Thoracic aorta (tissue), 2 donors: ENCODE measurements around the gene EDDM13. TPM values are rescaled to one million over a fixed set of nuclear protein-coding genes. Genes with fewer than 3 reads are reported as not detected.

Experiments used
- ATAC-seq: fragments of 150-250 bp; one replicate; pipeline ENCODE4 v1.8.0; 2017; ENCODE audit warnings: low read depth; ENCODE audit not compliant: insufficient number of reproducible peaks, low FRiP score
- DNase-seq: peaks from one replicate; pipeline ENCODE4 v3.0.0-alpha.2; 2020; ENCODE audit warnings: low spot score
- H3K27ac ChIP-seq, 2 donors: fragments of 200-600 bp; sonication (generic); 1 replicate in 1 of 2; 2 replicates in 1 of 2; pipeline ENCODE4 v1.5.1; 2016; ENCODE audit warnings: mild to moderate bottlenecking in 2 of 2, moderate library complexity in 2 of 2
- H3K27me3 ChIP-seq: fragments of 200-600 bp; sonication (generic); replicated peaks from 2 replicates; pipeline ENCODE4 v1.6.0; 2016; ENCODE audit warnings: mild to moderate bottlenecking; ENCODE audit not compliant: insufficient read depth
- H3K36me3 ChIP-seq: fragments of 200-600 bp; sonication (generic); one replicate; pipeline ENCODE4 v1.5.1; 2016
- H3K4me1 ChIP-seq, 2 donors: fragments of 200-600 bp; sonication (generic); 1 replicate in 1 of 2; 2 replicates in 1 of 2; pipeline versions ENCODE4 v1.5.1 to v1.6.0; 2016; ENCODE audit warnings: low read depth in 2 of 2, mild to moderate bottlenecking in 1 of 2; ENCODE audit not compliant: control insufficient read depth in 1 of 2
- H3K4me3 ChIP-seq: fragments of 200-600 bp; sonication (generic); 2 replicates; pipeline ENCODE4 v1.5.1; 2016; ENCODE audit warnings: mild to moderate bottlenecking
- H3K9me3 ChIP-seq: fragments of 200-600 bp; sonication (generic); 2 replicates; pipeline ENCODE4 v1.5.1; 2016
- CTCF ChIP-seq: fragments of 200-600 bp; sonication (generic); IDR thresholded peaks from one replicate; pipeline ENCODE4 v1.5.1; 2019; ENCODE audit warnings: antibody characterized with exemption
- total RNA-seq, 2 donors: library from RNA; depleted of rRNA; stranded (reverse); fragments of >200 nt; gene quantifications; one replicate each; pipeline versions ENCODE4 v1.1.0 to v1.2.3, GENCODE V29; 2016

EDDM13 gene
- total RNA-seq, 2 donors from 2014 or later, result not detected

GRCh38 chr19:56312342-56312741 lies 39.8 kb downstream of the EDDM13 start:
- peaks cover 0 to 12% of the 10 kb centered on the region in 2 donors for H3K4me1 ChIP-seq
- no peak overlapping the region for H3K27ac ChIP-seq
- no peak for DNase-seq
- H3K9me3 ChIP-seq, result no peaks in the 10 kb centered on the region
- H3K4me3 ChIP-seq, result no peak overlapping the region
- ATAC-seq, result no peak
- no peak for TF ChIP-seq CTCF
- no peaks in the 10 kb centered on the region for H3K27me3 ChIP-seq
- no peaks in the 10 kb centered on the region for H3K36me3 ChIP-seq

- no peak overlapping the region for H3K4me3 ChIP-seq
- TF ChIP-seq CTCF, result no peak
- no peaks in the 10 kb centered on the region for H3K36me3 ChIP-seq
- peaks cover 0 to 12% of the 10 kb centered on the region in 2 donors for H3K4me1 ChIP-seq
- no peaks in the 10 kb centered on the region for H3K27me3 ChIP-seq
- no peaks in the 10 kb centered on the region for H3K9me3 ChIP-seq
- ATAC-seq, result no peak
- no peak for DNase-seq
- no peak overlapping the region for H3K27ac ChIP-seq
Observed at GRCh38 chr19:56312787-56313657, 40.5 kb downstream of the EDDM13 start.

GRCh38 chr19:56314018-56314380 lies 41.5 kb downstream of the EDDM13 start:
- no peak for ATAC-seq
- no peak for TF ChIP-seq CTCF
- Histone ChIP-seq H3K4me1 (peaks cover 0 to 12% of the 10 kb centered on the region in 2 donors), H3K27ac (peak overlapping the region; percentile 89 to 96), H3K9me3 (no peaks in the 10 kb centered on the region), H3K36me3 (no peaks in the 10 kb centered on the region), H3K27me3 (no peaks in the 10 kb centered on the region), H3K4me3 (peak overlapping the region; percentile 73)
- DNase-seq, result no peak

- ATAC-seq (peak; percentile 92), DNase-seq (peak; percentile 91)
- Histone ChIP-seq H3K4me3 (peak within 1 kb of the TSS; percentile 73), H3K27me3 (no peaks in the 10 kb centered on the region), H3K4me1 (peaks cover 0 to 12% of the 10 kb centered on the region in 2 donors), H3K36me3 (no peaks in the 10 kb centered on the region), H3K9me3 (no peaks in the 10 kb centered on the region), H3K27ac (peak within 1 kb of the TSS; percentile 89 to 96)
- no peak for TF ChIP-seq CTCF
Observed at GRCh38 chr19:56314381-56315076, 42.0 kb downstream of the EDDM13 start, which contains the start of gene ZSCAN5A. Gene ZSCAN5A, minus strand, starts transcription at chr19:56314839. Its CDS starts 89,793 bp downstream, at chr19:56225046.

GRCh38 chr19:56315077-56315828 lies 42.7 kb downstream of the EDDM13 start:
- Histone ChIP-seq H3K27ac (peak overlapping the region; percentile 89 to 96), H3K27me3 (no peaks in the 10 kb centered on the region), H3K4me3 (peak overlapping the region; percentile 73), H3K9me3 (no peaks in the 10 kb centered on the region), H3K4me1 (peaks cover 0 to 12% of the 10 kb centered on the region in 2 donors), H3K36me3 (no peaks in the 10 kb centered on the region)
- ATAC-seq (peak; percentile 99), DNase-seq (peak; percentile 81)
- no peak for TF ChIP-seq CTCF
